Trophoblast cell (in vitro differentiated cells and primary cell): ENCODE data around the gene EIF2AK3.

ENCODE experiments used
- DNase-seq, 2 donors: peaks; one replicate each; pipeline ENCODE4 v3.0.0-alpha.2; 2016
- H2AFZ ChIP-seq: 2 replicates; pipeline ENCODE4 v1.6.1; 2013; ENCODE audit warnings: low read length, moderate library complexity, mild to moderate bottlenecking; ENCODE audit not compliant: insufficient read depth, poor library complexity
- H2AK5ac ChIP-seq: 2 replicates; pipeline ENCODE4 v1.6.1; 2013; ENCODE audit warnings: mild to moderate bottlenecking, low read length
- H2BK120ac ChIP-seq: 2 replicates; pipeline ENCODE4 v1.6.1; 2013; ENCODE audit warnings: low read length, mild to moderate bottlenecking, moderate library complexity; ENCODE audit not compliant: insufficient read depth, poor library complexity
- H2BK12ac ChIP-seq: 2 replicates; pipeline ENCODE4 v1.6.1; 2013; ENCODE audit warnings: mild to moderate bottlenecking, low read length, moderate library complexity
- H2BK5ac ChIP-seq: 2 replicates; pipeline ENCODE4 v1.6.1; 2013; ENCODE audit warnings: low read length, low read depth, moderate library complexity, mild to moderate bottlenecking; ENCODE audit not compliant: poor library complexity
- H3K14ac ChIP-seq: 2 replicates; pipeline ENCODE4 v1.6.1; 2013; ENCODE audit warnings: mild to moderate bottlenecking, low read length
- H3K18ac ChIP-seq: 2 replicates; pipeline ENCODE4 v1.6.1; 2013; ENCODE audit warnings: mild to moderate bottlenecking, low read length
- H3K23ac ChIP-seq: 2 replicates; pipeline ENCODE4 v1.6.1; 2013; ENCODE audit warnings: low read length
- H3K27ac ChIP-seq: 2 replicates; pipeline ENCODE4 v1.5.1; 2013; ENCODE audit warnings: low read depth, mild to moderate bottlenecking, inconsistent platforms, low read length, moderate library complexity
- H3K27me3 ChIP-seq: 2 replicates; pipeline ENCODE4 v1.6.1; 2013; ENCODE audit warnings: inconsistent platforms, mild to moderate bottlenecking, low read length, moderate library complexity; ENCODE audit not compliant: insufficient read depth
- H3K36me3 ChIP-seq, 2 experiments: 1 replicate in 1 of 2; 2 replicates in 1 of 2; pipeline ENCODE4 v1.6.1; 2013; ENCODE audit warnings: low read length in 2 of 2, mild to moderate bottlenecking in 2 of 2, moderate library complexity in 1 of 2; ENCODE audit not compliant: insufficient read depth in 2 of 2, control insufficient read depth in 1 of 2
- H3K4ac ChIP-seq: 2 replicates; pipeline ENCODE4 v1.6.1; 2013; ENCODE audit warnings: low read depth, mild to moderate bottlenecking, low read length, moderate library complexity
- H3K4me1 ChIP-seq, 2 experiments: 1 replicate in 1 of 2; 2 replicates in 1 of 2; pipeline ENCODE4 v1.6.1; 2013; ENCODE audit warnings: low read length in 2 of 2, mild to moderate bottlenecking in 2 of 2, moderate library complexity in 1 of 2; ENCODE audit not compliant: insufficient read depth in 2 of 2, control insufficient read depth in 1 of 2
- H3K4me2 ChIP-seq: 2 replicates; pipeline ENCODE4 v1.6.1; 2013; ENCODE audit warnings: inconsistent platforms, mild to moderate bottlenecking, low read length, moderate library complexity
- H3K4me3 ChIP-seq: 2 replicates; pipeline ENCODE4 v1.5.1; 2013; ENCODE audit warnings: mild to moderate bottlenecking, low read depth, low read length, inconsistent platforms
- H3K79me1 ChIP-seq: one replicate; pipeline ENCODE4 v1.6.1; 2013; ENCODE audit warnings: low read length
- H3K79me2 ChIP-seq: 2 replicates; pipeline ENCODE4 v1.6.1; 2013; ENCODE audit warnings: low read length, mild to moderate bottlenecking; ENCODE audit not compliant: control insufficient read depth, insufficient read depth, poor library complexity
- H3K9ac ChIP-seq: 2 replicates; pipeline ENCODE4 v1.6.1; 2013; ENCODE audit warnings: mild to moderate bottlenecking, low read length
- H3K9me3 ChIP-seq: 2 replicates; pipeline ENCODE4 v1.6.1; 2013; ENCODE audit warnings: low read depth, mild to moderate bottlenecking, control low read depth, inconsistent platforms, low read length; ENCODE audit not compliant: insufficient read depth
- H4K12ac ChIP-seq: 2 replicates; pipeline ENCODE4 v1.6.1; 2013; ENCODE audit warnings: low read depth, mild to moderate bottlenecking, low read length, moderate library complexity
- H4K8ac ChIP-seq: 2 replicates; pipeline ENCODE4 v1.6.1; 2013; ENCODE audit warnings: low read depth, mild to moderate bottlenecking, low read length, moderate library complexity
- H4K91ac ChIP-seq: one replicate; pipeline ENCODE4 v1.6.1; 2013; ENCODE audit warnings: low read depth, mild to moderate bottlenecking, low read length, moderate library complexity
- WGBS: extraction: QIAGEN DNeasy Blood & Tissue Kit; methylation state at CpG from one replicate; pipeline ENCODE4 v1.1.7; 2013; ENCODE audit warnings: missing lambda C conversion rate; ENCODE audit not compliant: insufficient read length, insufficient coverage; ENCODE audit errors: extremely low coverage; 5-methylcytosine and 5-hydroxymethylcytosine counted together

EIF2AK3 gene

GRCh38 chr2:88601286-88601685, 26.0 kb downstream of the EIF2AK3 start:
- Histone ChIP-seq H4K8ac (no peak overlapping the region), H3K79me1 (no peaks in the 10 kb centered on the region), H2BK120ac (no peak overlapping the region), H3K9me3 (no peaks in the 10 kb centered on the region), H3K4ac (no peak overlapping the region), H3K23ac (no peak overlapping the region), H3K27me3 (no peaks in the 10 kb centered on the region), H3K36me3 (no peaks in the 10 kb centered on the region), H4K91ac (no peak overlapping the region), H4K12ac (no peak overlapping the region), H2AFZ (no peak overlapping the region), H2AK5ac (no peak overlapping the region), H3K4me3 (no peak overlapping the region), H2BK5ac (no peak overlapping the region), H3K79me2 (no peaks in the 10 kb centered on the region), H3K9ac (no peak overlapping the region), H3K14ac (no peak overlapping the region), H3K27ac (no peak overlapping the region), H3K4me2 (no peak overlapping the region), H3K4me1 (peaks cover 2 to 5% of the 10 kb centered on the region in 2 experiments), H3K18ac (no peak overlapping the region), H2BK12ac (no peak overlapping the region)
- no CpG with 5 or more reads among the region's 2 CpGs for WGBS
- no peak for DNase-seq

DNA sequence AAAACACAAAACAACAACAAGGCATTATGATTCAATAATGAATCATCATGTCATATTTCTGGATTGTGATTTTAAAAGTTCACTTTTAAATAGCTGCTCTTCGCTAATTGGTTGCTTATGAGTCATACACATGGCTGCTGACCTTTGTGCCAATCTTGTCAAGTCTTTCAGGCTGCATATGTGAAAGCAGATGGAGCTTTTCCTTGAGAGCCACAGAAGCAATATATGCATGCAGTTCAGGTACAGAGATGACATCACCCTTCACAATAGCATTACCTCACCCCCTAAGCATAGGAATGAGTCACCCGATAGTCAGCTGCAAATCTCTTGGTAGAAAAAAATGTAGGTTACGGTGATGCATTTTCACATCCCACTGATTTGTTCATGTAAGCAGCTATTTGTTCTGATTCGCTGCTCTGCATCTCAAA, 27.2 kb downstream of the EIF2AK3 start:
- no peaks in the 10 kb centered on the region for H3K27me3 ChIP-seq
- no peaks in the 10 kb centered on the region for H3K36me3 ChIP-seq
- H3K4me3 ChIP-seq, result no peak overlapping the region
- no peak overlapping the region for H3K9ac ChIP-seq
- no peak overlapping the region for H2BK120ac ChIP-seq
- H3K27ac ChIP-seq, result no peak overlapping the region
- no peak overlapping the region for H4K12ac ChIP-seq
- no peak overlapping the region for H3K4ac ChIP-seq
- H3K79me2 ChIP-seq, result no peaks in the 10 kb centered on the region
- H3K4me1 ChIP-seq, result peaks cover 2 to 7% of the 10 kb centered on the region in 2 experiments
- peak; percentile 89 to 96 for DNase-seq
- no peak overlapping the region for H2BK12ac ChIP-seq
- no peaks in the 10 kb centered on the region for H3K9me3 ChIP-seq
- no CpG with 5 or more reads among the region's 4 CpGs for WGBS
- no peaks in the 10 kb centered on the region for H3K79me1 ChIP-seq
- no peak overlapping the region for H2BK5ac ChIP-seq
- H4K91ac ChIP-seq, result no peak overlapping the region
- no peak overlapping the region for H2AK5ac ChIP-seq
- H3K23ac ChIP-seq, result no peak overlapping the region
- H3K14ac ChIP-seq, result no peak overlapping the region
- no peak overlapping the region for H4K8ac ChIP-seq
- H2AFZ ChIP-seq, result no peak overlapping the region
- no peak overlapping the region for H3K4me2 ChIP-seq
- H3K18ac ChIP-seq, result no peak overlapping the region

- no peaks in the 10 kb centered on the region for H3K9me3 ChIP-seq
- no peaks in the 10 kb centered on the region for H3K27me3 ChIP-seq
- H2AK5ac ChIP-seq, result no peak overlapping the region
- DNase-seq, result no peak
- no peak overlapping the region for H2BK120ac ChIP-seq
- peaks cover 2 to 7% of the 10 kb centered on the region in 2 experiments for H3K4me1 ChIP-seq
- H3K79me2 ChIP-seq, result no peaks in the 10 kb centered on the region
- H4K91ac ChIP-seq, result no peak overlapping the region
- H2BK5ac ChIP-seq, result no peak overlapping the region
- H3K4ac ChIP-seq, result no peak overlapping the region
- H3K23ac ChIP-seq, result no peak overlapping the region
- H3K4me2 ChIP-seq, result no peak overlapping the region
- H3K18ac ChIP-seq, result no peak overlapping the region
- no peak overlapping the region for H2BK12ac ChIP-seq
- H4K8ac ChIP-seq, result no peak overlapping the region
- no peak overlapping the region for H3K4me3 ChIP-seq
- no CpG with 5 or more reads among the region's 2 CpGs for WGBS
- H3K79me1 ChIP-seq, result no peaks in the 10 kb centered on the region
- no peak overlapping the region for H3K27ac ChIP-seq
- H2AFZ ChIP-seq, result no peak overlapping the region
- H3K9ac ChIP-seq, result no peak overlapping the region
- no peak overlapping the region for H4K12ac ChIP-seq
- no peak overlapping the region for H3K14ac ChIP-seq
- no peaks in the 10 kb centered on the region for H3K36me3 ChIP-seq
Observed at GRCh38 chr2:88599527-88599926, 27.7 kb downstream of the EIF2AK3 start.

GRCh38 chr2:88597168-88597567, 30.1 kb downstream of the EIF2AK3 start:
- H4K8ac ChIP-seq, result no peak overlapping the region
- no peak overlapping the region for H2BK12ac ChIP-seq
- no peak overlapping the region for H4K12ac ChIP-seq
- no peaks in the 10 kb centered on the region for H3K79me2 ChIP-seq
- no peak overlapping the region for H2AK5ac ChIP-seq
- H3K27me3 ChIP-seq, result no peaks in the 10 kb centered on the region
- peaks cover 4 to 8% of the 10 kb centered on the region in 2 experiments for H3K36me3 ChIP-seq
- no peak overlapping the region for H3K4ac ChIP-seq
- H2BK5ac ChIP-seq, result no peak overlapping the region
- no peak for DNase-seq
- no peak overlapping the region for H3K14ac ChIP-seq
- no peak overlapping the region for H2AFZ ChIP-seq
- no peak overlapping the region for H3K4me2 ChIP-seq
- peaks cover 0 to 4% of the 10 kb centered on the region in 2 experiments for H3K4me1 ChIP-seq
- H3K9me3 ChIP-seq, result no peaks in the 10 kb centered on the region
- no peak overlapping the region for H3K27ac ChIP-seq
- H3K79me1 ChIP-seq, result no peaks in the 10 kb centered on the region
- H3K18ac ChIP-seq, result no peak overlapping the region
- H3K4me3 ChIP-seq, result no peak overlapping the region
- no peak overlapping the region for H3K23ac ChIP-seq
- no peak overlapping the region for H2BK120ac ChIP-seq
- no peak overlapping the region for H3K9ac ChIP-seq
- H4K91ac ChIP-seq, result no peak overlapping the region
